Sigmoid colon (tissue), 7 donors: ENCODE data around the gene COTL1. TPM values are rescaled to one million over a fixed set of nuclear protein-coding genes. Genes with fewer than 3 reads are reported as not detected.

ENCODE experiments used
- DNase-seq: peaks from one replicate; pipeline ENCODE4 v3.0.0-alpha.2; 2019
- H3K27ac ChIP-seq, 4 donors: fragments of 200-600 bp; sonication (generic); one replicate each; pipeline ENCODE4 v1.5.1; 2016 to 2019; ENCODE audit warnings: mild to moderate bottlenecking in 1 of 4
- H3K27me3 ChIP-seq, 3 donors: fragments of 200-600 bp; sonication (generic); one replicate each; pipeline ENCODE4 v1.5.1; 2019; ENCODE audit warnings: mild to moderate bottlenecking in 1 of 3
- H3K36me3 ChIP-seq, 4 donors: fragments of 200-600 bp; sonication (generic); one replicate each; pipeline ENCODE4 v1.5.1; 2016 to 2019
- H3K4me1 ChIP-seq, 4 donors: fragments of 200-600 bp; sonication (generic); one replicate each; pipeline ENCODE4 v1.5.1; 2017 to 2019
- H3K4me3 ChIP-seq, 4 donors: fragments of 200-600 bp; sonication (generic); one replicate each; pipeline ENCODE4 v1.5.1; 2017 to 2019; ENCODE audit warnings: mild to moderate bottlenecking in 2 of 4, moderate library complexity in 1 of 4
- H3K9me3 ChIP-seq, 4 donors: fragments of 200-600 bp in 3 of 4; sonication (generic) in 3 of 4; one replicate each; pipeline versions ENCODE4 v1.5.1 to v1.6.1; 2013 to 2019
- CTCF ChIP-seq, 4 experiments: fragments of 450-650 bp in 3 of 4; fragments of 200-600 bp in 1 of 4; IDR thresholded peaks; one replicate each; pipeline ENCODE4 v1.5.1; 2016 to 2019; ENCODE audit warnings: antibody characterized with exemption in 4 of 4, mild to moderate bottlenecking in 3 of 4, moderate library complexity in 2 of 4
- EP300 ChIP-seq, 4 donors: sonication (generic); formaldehyde crosslinking; IDR thresholded peaks; one replicate each; pipeline ENCODE4 v1.6.1; 2017; ENCODE audit warnings: antibody characterized with exemption in 4 of 4
- POLR2A ChIP-seq, 2 donors: fragments of 450-650 bp; IDR thresholded peaks; one replicate each; pipeline ENCODE4 v1.6.1; 2016; ENCODE audit warnings: antibody characterized with exemption in 2 of 2, mild to moderate bottlenecking in 2 of 2, moderate library complexity in 2 of 2
- POLR2AphosphoS5 ChIP-seq, 4 donors: sonication (generic); formaldehyde crosslinking; IDR thresholded peaks; one replicate each; pipeline ENCODE4 v1.6.1; 2017; ENCODE audit warnings: antibody characterized with exemption in 4 of 4
- WGBS, 2 donors: extraction: QIAGEN DNeasy Blood & Tissue Kit; methylation state at CpG; one replicate each; pipeline ENCODE4 v1.1.7; 2013; 5-methylcytosine and 5-hydroxymethylcytosine counted together
- intact Hi-C: fragments of 100-400 bp; cut with DNase I; formaldehyde crosslinking; loops from one replicate; pipeline ENCODE4 v1.15.1; 2023
- polyA plus RNA-seq, 3 donors: library from polyadenylated mRNA; stranded (reverse); fragments of 200-250 nt; gene quantifications; one replicate each; pipeline ENCODE4 v1.2.3, GENCODE V29; 2013
- total RNA-seq, 4 donors: library from RNA; depleted of rRNA; stranded (reverse); fragments of >200 nt; gene quantifications; one replicate each; pipeline ENCODE4 v1.1.0, GENCODE V29; 2016
- donor health status: healthy with polysubstance abuse.
- donor health status: Bipolar disorder and iron deficiency.
- donor health status: healthy.

Gene COTL1
- total and polyA plus RNA-seq, 7 donors, result 34.6 to 160 (median 48.6) TPM

- TF ChIP-seq POLR2A (IDR thresholded peaks at IDR 0.05) (no peak), POLR2AphosphoS5 (IDR thresholded peaks at IDR 0.05) (no peak), EP300 (IDR thresholded peaks at IDR 0.05) (no peak), CTCF (IDR thresholded peaks at IDR 0.05) (no peak)
- peaks cover 26 to 80% (median 60%) of the 10 kb centered on the region in 4 donors for H3K36me3 ChIP-seq
- no peaks in the 10 kb centered on the region for H3K27me3 ChIP-seq
- no peak for DNase-seq
- H3K4me3 ChIP-seq, result no peak overlapping the region
- H3K4me1 ChIP-seq, result no peaks in the 10 kb centered on the region
- H3K27ac ChIP-seq, result no peak overlapping the region
- 98% methylated on average over 50 of the region's 50 CpGs for WGBS, 2 donors
- intact Hi-C loops, result no loop called here
- no peaks in the 10 kb centered on the region for H3K9me3 ChIP-seq
Measured at GRCh38 chr16:84657229-84657837, 39.5 kb upstream of the COTL1 start.

- no peak for TF ChIP-seq POLR2AphosphoS5 (IDR thresholded peaks at IDR 0.05)
- Histone ChIP-seq H3K4me1 (no peaks in the 10 kb centered on the region), H3K36me3 (peaks cover 19 to 80% (median 55%) of the 10 kb centered on the region in 4 donors), H3K4me3 (no peak overlapping the region), H3K27me3 (no peaks in the 10 kb centered on the region), H3K27ac (no peak overlapping the region), H3K9me3 (no peaks in the 10 kb centered on the region)
- DNase-seq, result no peak
- intact Hi-C loops, result no loop called here
- 91 to 97% methylated on average over 22 of the region's 22 CpGs for WGBS, 2 donors
Measured at GRCh38 chr16:84656649-84657048, 38.8 kb upstream of the COTL1 start.

GRCh38 chr16:84654998-84655397 lies 37.1 kb upstream of the COTL1 start:
- H3K9me3 ChIP-seq, result no peaks in the 10 kb centered on the region
- H3K36me3 ChIP-seq, result peaks cover 18 to 72% (median 49%) of the 10 kb centered on the region in 4 donors
- 73 to 74% methylated on average over 6 of the region's 6 CpGs for WGBS, 2 donors
- intact Hi-C loops, result no loop called here
- H3K27me3 ChIP-seq, result no peaks in the 10 kb centered on the region
- no peak for DNase-seq
- no peak overlapping the region for H3K27ac ChIP-seq
- H3K4me3 ChIP-seq, result no peak overlapping the region
- peaks cover 0 to 7% (median 5%) of the 10 kb centered on the region in 4 donors for H3K4me1 ChIP-seq
- TF ChIP-seq POLR2AphosphoS5 (IDR thresholded peaks at IDR 0.05), result no peak
- no peak for TF ChIP-seq EP300 (IDR thresholded peaks at IDR 0.05)
- no peak for TF ChIP-seq POLR2A (IDR thresholded peaks at IDR 0.05)
- TF ChIP-seq CTCF (IDR thresholded peaks at IDR 0.05), result no peak

GRCh38 chr16:84654238-84654637 lies 36.4 kb upstream of the COTL1 start:
- Histone ChIP-seq H3K9me3 (no peaks in the 10 kb centered on the region), H3K27me3 (no peaks in the 10 kb centered on the region), H3K4me3 (no peak overlapping the region), H3K36me3 (peaks cover 18 to 64% (median 41%) of the 10 kb centered on the region in 4 donors), H3K4me1 (peaks cover 0 to 14% (median 11%) of the 10 kb centered on the region in 4 donors), H3K27ac (no peak overlapping the region)
- intact Hi-C loops, result no loop called here
- 89 to 92% methylated on average over 3 of the region's 3 CpGs for WGBS, 2 donors
- no peak for TF ChIP-seq EP300 (IDR thresholded peaks at IDR 0.05)
- TF ChIP-seq CTCF (IDR thresholded peaks at IDR 0.05), result no peak
- no peak for TF ChIP-seq POLR2AphosphoS5 (IDR thresholded peaks at IDR 0.05)
- no peak for TF ChIP-seq POLR2A (IDR thresholded peaks at IDR 0.05)
- no peak for DNase-seq

GRCh38 chr16:84652566-84652965 lies 34.7 kb upstream of the COTL1 start:
- no peak for DNase-seq
- Histone ChIP-seq H3K9me3 (no peaks in the 10 kb centered on the region), H3K27ac (no peak overlapping the region), H3K4me3 (no peak overlapping the region), H3K27me3 (no peaks in the 10 kb centered on the region), H3K36me3 (peaks cover 9 to 48% (median 26%) of the 10 kb centered on the region in 4 donors), H3K4me1 (peaks cover 0 to 24% (median 17%) of the 10 kb centered on the region in 4 donors)
- intact Hi-C loops, result no loop called here
- TF ChIP-seq POLR2AphosphoS5 (IDR thresholded peaks at IDR 0.05) (no peak), CTCF (IDR thresholded peaks at IDR 0.05) (no peak), EP300 (IDR thresholded peaks at IDR 0.05) (no peak), POLR2A (IDR thresholded peaks at IDR 0.05) (no peak)
- 77 to 88% methylated on average over 7 of the region's 7 CpGs for WGBS, 2 donors
